Measurements from ENCODE around the gene PRSS33. TPM values are rescaled to one million over a fixed set of nuclear protein-coding genes. Genes with fewer than 3 reads are reported as not detected.

PRSS33 gene
- total and polyA plus RNA-seq, 2 of the 8 experiments (the other 6 are each of a cell fraction or from before 2014, with no cell fraction given) = 0.09 TPM; not detected in 1

DNA sequence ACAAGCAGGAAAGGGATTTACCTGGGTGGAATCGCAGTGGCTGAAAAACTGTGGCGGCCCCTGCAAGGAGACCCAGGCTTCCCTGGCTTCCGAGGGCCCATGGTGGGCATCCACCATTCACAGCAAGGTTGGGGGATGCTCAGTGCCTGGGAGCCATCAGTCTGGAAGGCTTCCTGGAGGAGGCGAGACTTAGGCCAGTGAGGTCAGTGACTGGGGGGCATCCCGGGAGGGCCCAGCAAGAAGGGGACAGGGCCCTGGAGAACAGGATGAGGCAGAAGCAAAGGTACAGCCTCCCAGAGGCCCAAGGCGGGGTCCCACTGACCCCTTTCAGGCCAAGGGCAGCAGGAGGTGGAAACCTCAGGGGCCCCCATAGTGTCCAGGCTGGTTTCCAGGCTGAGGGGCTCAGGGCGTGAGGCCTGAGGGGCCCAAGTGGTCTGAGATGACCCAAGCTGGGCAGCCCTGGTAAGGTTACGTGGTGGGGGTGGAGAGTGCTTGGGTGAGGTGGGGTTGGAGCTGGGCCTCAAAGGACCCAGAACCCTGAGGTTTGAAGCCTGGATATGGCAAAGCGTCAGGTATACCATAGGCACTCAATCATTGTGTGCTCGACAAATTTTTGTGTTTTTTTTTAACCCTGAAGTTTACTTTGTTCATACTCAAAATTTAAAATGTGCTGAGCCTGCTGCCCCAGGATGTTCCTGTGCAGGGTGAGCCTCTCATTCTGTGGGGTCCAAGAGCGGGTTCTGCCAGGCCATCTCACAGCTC, 50.7 kb downstream of the PRSS33 start (continued):
- TF ChIP-seq, protein P1, sequence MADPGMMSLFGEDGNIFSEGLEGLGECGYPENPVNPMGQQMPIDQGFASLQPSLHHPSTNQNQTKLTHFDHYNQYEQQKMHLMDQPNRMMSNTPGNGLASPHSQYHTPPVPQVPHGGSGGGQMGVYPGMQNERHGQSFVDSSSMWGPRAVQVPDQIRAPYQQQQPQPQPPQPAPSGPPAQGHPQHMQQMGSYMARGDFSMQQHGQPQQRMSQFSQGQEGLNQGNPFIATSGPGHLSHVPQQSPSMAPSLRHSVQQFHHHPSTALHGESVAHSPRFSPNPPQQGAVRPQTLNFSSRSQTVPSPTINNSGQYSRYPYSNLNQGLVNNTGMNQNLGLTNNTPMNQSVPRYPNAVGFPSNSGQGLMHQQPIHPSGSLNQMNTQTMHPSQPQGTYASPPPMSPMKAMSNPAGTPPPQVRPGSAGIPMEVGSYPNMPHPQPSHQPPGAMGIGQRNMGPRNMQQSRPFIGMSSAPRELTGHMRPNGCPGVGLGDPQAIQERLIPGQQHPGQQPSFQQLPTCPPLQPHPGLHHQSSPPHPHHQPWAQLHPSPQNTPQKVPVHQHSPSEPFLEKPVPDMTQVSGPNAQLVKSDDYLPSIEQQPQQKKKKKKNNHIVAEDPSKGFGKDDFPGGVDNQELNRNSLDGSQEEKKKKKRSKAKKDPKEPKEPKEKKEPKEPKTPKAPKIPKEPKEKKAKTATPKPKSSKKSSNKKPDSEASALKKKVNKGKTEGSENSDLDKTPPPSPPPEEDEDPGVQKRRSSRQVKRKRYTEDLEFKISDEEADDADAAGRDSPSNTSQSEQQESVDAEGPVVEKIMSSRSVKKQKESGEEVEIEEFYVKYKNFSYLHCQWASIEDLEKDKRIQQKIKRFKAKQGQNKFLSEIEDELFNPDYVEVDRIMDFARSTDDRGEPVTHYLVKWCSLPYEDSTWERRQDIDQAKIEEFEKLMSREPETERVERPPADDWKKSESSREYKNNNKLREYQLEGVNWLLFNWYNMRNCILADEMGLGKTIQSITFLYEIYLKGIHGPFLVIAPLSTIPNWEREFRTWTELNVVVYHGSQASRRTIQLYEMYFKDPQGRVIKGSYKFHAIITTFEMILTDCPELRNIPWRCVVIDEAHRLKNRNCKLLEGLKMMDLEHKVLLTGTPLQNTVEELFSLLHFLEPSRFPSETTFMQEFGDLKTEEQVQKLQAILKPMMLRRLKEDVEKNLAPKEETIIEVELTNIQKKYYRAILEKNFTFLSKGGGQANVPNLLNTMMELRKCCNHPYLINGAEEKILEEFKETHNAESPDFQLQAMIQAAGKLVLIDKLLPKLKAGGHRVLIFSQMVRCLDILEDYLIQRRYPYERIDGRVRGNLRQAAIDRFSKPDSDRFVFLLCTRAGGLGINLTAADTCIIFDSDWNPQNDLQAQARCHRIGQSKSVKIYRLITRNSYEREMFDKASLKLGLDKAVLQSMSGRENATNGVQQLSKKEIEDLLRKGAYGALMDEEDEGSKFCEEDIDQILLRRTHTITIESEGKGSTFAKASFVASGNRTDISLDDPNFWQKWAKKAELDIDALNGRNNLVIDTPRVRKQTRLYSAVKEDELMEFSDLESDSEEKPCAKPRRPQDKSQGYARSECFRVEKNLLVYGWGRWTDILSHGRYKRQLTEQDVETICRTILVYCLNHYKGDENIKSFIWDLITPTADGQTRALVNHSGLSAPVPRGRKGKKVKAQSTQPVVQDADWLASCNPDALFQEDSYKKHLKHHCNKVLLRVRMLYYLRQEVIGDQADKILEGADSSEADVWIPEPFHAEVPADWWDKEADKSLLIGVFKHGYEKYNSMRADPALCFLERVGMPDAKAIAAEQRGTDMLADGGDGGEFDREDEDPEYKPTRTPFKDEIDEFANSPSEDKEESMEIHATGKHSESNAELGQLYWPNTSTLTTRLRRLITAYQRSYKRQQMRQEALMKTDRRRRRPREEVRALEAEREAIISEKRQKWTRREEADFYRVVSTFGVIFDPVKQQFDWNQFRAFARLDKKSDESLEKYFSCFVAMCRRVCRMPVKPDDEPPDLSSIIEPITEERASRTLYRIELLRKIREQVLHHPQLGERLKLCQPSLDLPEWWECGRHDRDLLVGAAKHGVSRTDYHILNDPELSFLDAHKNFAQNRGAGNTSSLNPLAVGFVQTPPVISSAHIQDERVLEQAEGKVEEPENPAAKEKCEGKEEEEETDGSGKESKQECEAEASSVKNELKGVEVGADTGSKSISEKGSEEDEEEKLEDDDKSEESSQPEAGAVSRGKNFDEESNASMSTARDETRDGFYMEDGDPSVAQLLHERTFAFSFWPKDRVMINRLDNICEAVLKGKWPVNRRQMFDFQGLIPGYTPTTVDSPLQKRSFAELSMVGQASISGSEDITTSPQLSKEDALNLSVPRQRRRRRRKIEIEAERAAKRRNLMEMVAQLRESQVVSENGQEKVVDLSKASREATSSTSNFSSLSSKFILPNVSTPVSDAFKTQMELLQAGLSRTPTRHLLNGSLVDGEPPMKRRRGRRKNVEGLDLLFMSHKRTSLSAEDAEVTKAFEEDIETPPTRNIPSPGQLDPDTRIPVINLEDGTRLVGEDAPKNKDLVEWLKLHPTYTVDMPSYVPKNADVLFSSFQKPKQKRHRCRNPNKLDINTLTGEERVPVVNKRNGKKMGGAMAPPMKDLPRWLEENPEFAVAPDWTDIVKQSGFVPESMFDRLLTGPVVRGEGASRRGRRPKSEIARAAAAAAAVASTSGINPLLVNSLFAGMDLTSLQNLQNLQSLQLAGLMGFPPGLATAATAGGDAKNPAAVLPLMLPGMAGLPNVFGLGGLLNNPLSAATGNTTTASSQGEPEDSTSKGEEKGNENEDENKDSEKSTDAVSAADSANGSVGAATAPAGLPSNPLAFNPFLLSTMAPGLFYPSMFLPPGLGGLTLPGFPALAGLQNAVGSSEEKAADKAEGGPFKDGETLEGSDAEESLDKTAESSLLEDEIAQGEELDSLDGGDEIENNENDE (IDR thresholded peaks at IDR 0.05; ENCODE audit: insufficient replicate concordance, low read length) = no peak
- TF ChIP-seq CBX8 (IDR thresholded peaks at IDR 0.05; ENCODE audit: borderline replicate concordance, low read depth, low read length) (no peak), NANOG (IDR thresholded peaks at IDR 0.05; ENCODE audit: insufficient read depth, low read depth, low read length, poor library complexity, severe bottlenecking) (no peak), JUN (IDR thresholded peaks at IDR 0.05; ENCODE audit: low read depth, low read length) (no peak), EP300 (IDR thresholded peaks at IDR 0.05; ENCODE audit: borderline replicate concordance in 1 of 2, low read depth in 2 of 2, low read length in 2 of 2) (no peak), TEAD4 (IDR thresholded peaks at IDR 0.05; ENCODE audit: low read depth, low read length) (no peak), GTF2F1 (IDR thresholded peaks at IDR 0.05; ENCODE audit: borderline replicate concordance, low read depth, low read length) (no peak), JUND (IDR thresholded peaks at IDR 0.05; ENCODE audit: low read length) (no peak), SIN3A (conservative IDR thresholded peaks at IDR 0.05 in 1 of 2, IDR thresholded peaks at IDR 0.05 in 1 of 2; ENCODE audit: low read depth in 1 of 2, low read length in 2 of 2) (no peak)
